ENCODE measurements around the gene PTPN12. TPM values are rescaled to one million over a fixed set of nuclear protein-coding genes. Genes with fewer than 3 reads are reported as not detected.
"Not testable (repeated sequence)": the region's sequence is repeated elsewhere in the genome, so short reads cannot be mapped to it uniquely, and the experiment has no call there.

PTPN12 gene
- total RNA-seq, 1 experiment from 2014 or later, result 82.1 TPM

GRCh38 chr7:77538281-77539212 lies 1.5 kb downstream of the PTPN12 start:
- no peaks in the 10 kb centered on the region for H3K9me3 ChIP-seq (ENCODE audit: control insufficient read depth, insufficient read depth, low read depth, low read length)
- H3K27ac ChIP-seq (ENCODE audit: low read length), result peak overlapping the region; percentile 99
- no peaks in the 10 kb centered on the region for H3K27me3 ChIP-seq (ENCODE audit: control insufficient read depth, insufficient read depth, low read length)
- peak; percentile 79 for TF ChIP-seq SIN3A (IDR thresholded peaks at IDR 0.05; ENCODE audit: borderline replicate concordance, insufficient read depth, low read depth, low read length)
- no peak; the same call in none of the 2 replicates for TF ChIP-seq POLR2AphosphoS5 (IDR thresholded peaks at IDR 0.05; ENCODE audit: low read depth, low read length)
- CTCF ChIA-PET, result no interaction called here
- intact Hi-C loops (cut with micrococcal nuclease; ENCODE audit: unreplicated experiment), result no loop called here
- POLR2A ChIA-PET, result interaction anchor here (0.5 kb wide), 2 partner anchors 19 to 1116 kb away, joined by 3 to 4 read pairs; no protein-coding TSS in a partner anchor
- H3K4me1 ChIP-seq (ENCODE audit: control insufficient read depth, insufficient read depth, low read length), result peaks cover 33% of the 10 kb centered on the region
- H3K4me3 ChIP-seq (ENCODE audit: low read depth in 2 of 2, low read length in 2 of 2), result peak overlapping the region; percentile 98 to 100
- BruUV-seq (replicated peaks), result TSS peak; percentile 59
- peak; percentile 65 for ATAC-seq
- in situ Hi-C loops (cut with HindIII; ENCODE audit: low pct_unique_long_range_greater_than_20kb, low sequenced_read_pairs), result no loop called here
- peaks cover 5% of the 10 kb centered on the region; the same call in 1 of the 2 replicates for H3K36me3 ChIP-seq (ENCODE audit: control insufficient read depth, insufficient read depth, low read length)
- peak; percentile 88 for DNase-seq (ENCODE audit: low read depth, low spot score)

- Histone ChIP-seq H3K27me3 (ENCODE audit: control insufficient read depth, insufficient read depth, low read length) (no peaks in the 10 kb centered on the region), H3K36me3 (ENCODE audit: control insufficient read depth, insufficient read depth, low read length) (peaks cover 5% of the 10 kb centered on the region; the same call in 1 of the 2 replicates), H3K4me1 (ENCODE audit: control insufficient read depth, insufficient read depth, low read length) (peaks cover 37% of the 10 kb centered on the region), H3K4me3 (ENCODE audit: low read depth in 2 of 2, low read length in 2 of 2) (peak overlapping the region in 1 of 2 experiments; percentile 100; a peak in 3 of 4 replicates), H3K9me3 (ENCODE audit: control insufficient read depth, insufficient read depth, low read depth, low read length) (no peaks in the 10 kb centered on the region), H3K27ac (ENCODE audit: low read length) (peak overlapping the region; percentile 99)
- TF ChIP-seq REST (IDR thresholded peaks at IDR 0.05; ENCODE audit: insufficient read depth in 1 of 2, low read depth in 2 of 2, low read length in 1 of 2) (no peak), CTCF (IDR thresholded peaks at IDR 0.05) (no peak), TCF7L2 (IDR thresholded peaks at IDR 0.05; ENCODE audit: low read depth, low read length) (no peak)
- CTCF ChIA-PET, result no interaction called here
- POLR2A ChIA-PET, result interaction anchor here (0.7 to 1.2 kb wide), 3 partner anchors 12 to 636 kb away, joined by 3 to 12 read pairs (median 4); no protein-coding TSS in a partner anchor
- in situ Hi-C loops (cut with HindIII; ENCODE audit: low pct_unique_long_range_greater_than_20kb, low sequenced_read_pairs) (no loop called here), intact Hi-C loops (cut with micrococcal nuclease; ENCODE audit: unreplicated experiment) (no loop called here)
- DNase-seq (ENCODE audit: low read depth, low spot score) (no peak), ATAC-seq (no peak)
- no TSS peak for BruUV-seq (replicated peaks)
These were observed 3.3 kb downstream of the PTPN12 start for GRCh38 chr7:77540402-77540822.

- POLR2A ChIA-PET, result interaction anchor here (0.7 to 1.2 kb wide), 2 partner anchors 13 to 636 kb away, joined by 4 to 12 read pairs; no protein-coding TSS in a partner anchor
- Histone ChIP-seq H3K4me1 (ENCODE audit: control insufficient read depth, insufficient read depth, low read length) (peaks cover 32% of the 10 kb centered on the region), H3K27ac (ENCODE audit: low read length) (peak overlapping the region; percentile 99; the same call in 1 of the 2 replicates)
- H3K27me3 ChIP-seq (ENCODE audit: control insufficient read depth, insufficient read depth, low read length); in situ Hi-C loops (cut with HindIII; ENCODE audit: low pct_unique_long_range_greater_than_20kb, low sequenced_read_pairs); ATAC-seq; CTCF ChIA-PET; H3K36me3 ChIP-seq (ENCODE audit: control insufficient read depth, insufficient read depth, low read length); intact Hi-C loops (cut with micrococcal nuclease; ENCODE audit: unreplicated experiment); H3K9me3 ChIP-seq (ENCODE audit: control insufficient read depth, insufficient read depth, low read depth, low read length); BruUV-seq (replicated peaks); H3K4me3 ChIP-seq (ENCODE audit: low read depth in 2 of 2, low read length in 2 of 2); DNase-seq (ENCODE audit: low read depth, low spot score): not testable (repeated sequence)
These were observed 3.9 kb downstream of the PTPN12 start for GRCh38 chr7:77540993-77541392.

Data from Panc1 (cell line).